Spleen (tissue), 11 donors: Measurements from ENCODE around the gene U2AF1L4. TPM values are rescaled to one million over a fixed set of nuclear protein-coding genes. Genes with fewer than 3 reads are reported as not detected.

Experiments used
- DNase-seq: peaks from one replicate; pipeline ENCODE4 v3.0.0-alpha.2; 2020
- H3K27ac ChIP-seq, 8 donors: fragments of 200-600 bp; sonication (generic) in 7 of 8; 1 replicate in 4 of 8; 2 replicates in 4 of 8; pipeline versions ENCODE4 v1.5.0 to v1.8.0; 2016 to 2021; ENCODE audit warnings: inconsistent platforms in 4 of 8, mild to moderate bottlenecking in 4 of 8, moderate library complexity in 1 of 8
- H3K27me3 ChIP-seq, 7 donors: fragments of 200-600 bp; sonication (generic) in 6 of 7; replicated peaks in 1 of 7; 1 replicate in 4 of 7; 2 replicates in 3 of 7; pipeline versions ENCODE4 v1.5.0 to v1.8.0; 2016 to 2021; ENCODE audit warnings: inconsistent platforms in 3 of 7, mild to moderate bottlenecking in 1 of 7
- H3K36me3 ChIP-seq, 6 donors: fragments of 200-600 bp; sonication (generic) in 5 of 6; 1 replicate in 4 of 6; 2 replicates in 2 of 6; pipeline versions ENCODE4 v1.5.0 to v1.8.0; 2016 to 2021; ENCODE audit warnings: inconsistent platforms in 2 of 6
- H3K4me1 ChIP-seq, 6 donors: fragments of 200-600 bp; sonication (generic) in 5 of 6; 1 replicate in 3 of 6; 2 replicates in 3 of 6; pipeline versions ENCODE4 v1.5.0 to v1.8.0; 2016 to 2021; ENCODE audit warnings: inconsistent platforms in 3 of 6
- H3K4me3 ChIP-seq, 8 donors: fragments of 200-600 bp; sonication (generic) in 7 of 8; 1 replicate in 4 of 8; 2 replicates in 4 of 8; pipeline versions ENCODE4 v1.5.0 to v1.8.0; 2016 to 2021; ENCODE audit warnings: inconsistent platforms in 4 of 8, mild to moderate bottlenecking in 4 of 8, moderate library complexity in 2 of 8
- H3K9me3 ChIP-seq, 8 donors: fragments of 200-600 bp; sonication (generic) in 7 of 8; 1 replicate in 4 of 8; 2 replicates in 4 of 8; pipeline versions ENCODE4 v1.5.0 to v1.8.0; 2016 to 2021; ENCODE audit warnings: inconsistent platforms in 4 of 8
- CTCF ChIP-seq, 11 experiments: fragments of 200-600 bp in 7 of 11; fragments of 450-650 bp in 4 of 11; sonication (generic) in 4 of 11; IDR thresholded peaks in 8 of 11; conservative IDR thresholded peaks in 3 of 11; 1 replicate in 7 of 11; 2 replicates in 4 of 11; pipeline versions ENCODE4 v1.4.0 to v1.8.0; 2016 to 2021; ENCODE audit warnings: antibody characterized with exemption in 11 of 11, inconsistent platforms in 4 of 11, mild to moderate bottlenecking in 1 of 11
- POLR2A ChIP-seq, 3 donors: fragments of 450-650 bp; IDR thresholded peaks; one replicate each; pipeline ENCODE4 v1.5.1; 2017; ENCODE audit warnings: antibody characterized with exemption in 3 of 3, mild to moderate bottlenecking in 1 of 3
- POLR2AphosphoS5 ChIP-seq, 3 donors: sonication (generic); formaldehyde crosslinking; IDR thresholded peaks; one replicate each; pipeline ENCODE4 v1.5.1; 2017; ENCODE audit warnings: antibody characterized with exemption in 3 of 3
- WGBS, 5 donors: extraction: QIAGEN DNeasy Blood & Tissue Kit in 3 of 5; methylation state at CpG; one replicate each; pipeline versions ENCODE4 v1.1.5 to v1.1.7; 2013 to 2018; 5-methylcytosine and 5-hydroxymethylcytosine counted together
- intact Hi-C: fragments of 100-400 bp; cut with DNase I; formaldehyde crosslinking; loops from one replicate; pipeline ENCODE4 v1.15.0; 2023; ENCODE audit warnings: low total_unique reads
- polyA plus RNA-seq, 3 donors: library from polyadenylated mRNA; stranded (reverse); fragments of 200-250 nt; gene quantifications; one replicate each; pipeline ENCODE4 v1.2.1, GENCODE V29; 2013
- total RNA-seq, 7 donors: library from RNA; depleted of rRNA in 3 of 7; stranded (reverse); fragments of >200 nt in 3 of 7; fragmentation: NEBNext Ultra II Directional in 4 of 7; extraction: Animal tissue kit (Norgen Biotek cat#: 25700) in 4 of 7; gene quantifications; one replicate each; pipeline versions ENCODE4 v1.1.0 to v1.2.1, GENCODE V29; 2016 to 2021
- donor health status: healthy with polysubstance abuse.
- donor health status: DM: no; HTN: no; CAD: no; lungs with moderate emphysema.
- donor health status: DM: no; HTN: no; CAD: no.
- donor health status: Bipolar disorder and iron deficiency.
- donor health status: healthy.
- donor health status: DM: no; HTN: no; CAD: no.
- donor health status: DM: yes; HTN: yes; CAD: no.

The U2AF1L4 gene
- total and polyA plus RNA-seq, 10 donors, result 27.2 to 96.5 (median 29.9) TPM

GRCh38 chr19:35731779-35732405, 13.3 kb downstream of the U2AF1L4 start:
- H3K4me1 ChIP-seq, result peaks cover 0 to 6% (median 0%) of the 10 kb centered on the region in 6 donors
- no peak for DNase-seq
- no peak overlapping the region for H3K27ac ChIP-seq
- no peak overlapping the region for H3K4me3 ChIP-seq
- TF ChIP-seq POLR2AphosphoS5 (IDR thresholded peaks at IDR 0.05) (no peak), POLR2A (IDR thresholded peaks at IDR 0.05) (no peak), CTCF (IDR thresholded peaks at IDR 0.05 in 8 of 11, conservative IDR thresholded peaks at IDR 0.05 in 3 of 11) (no peak)
- H3K36me3 ChIP-seq, result peaks cover 0 to 100% (median 100%) of the 10 kb centered on the region in 6 donors
- no peaks in the 10 kb centered on the region for H3K27me3 ChIP-seq
- intact Hi-C loops, result no loop called here
- H3K9me3 ChIP-seq, result no peaks in the 10 kb centered on the region
- WGBS, 5 donors, result 87 to 92% (median 89%) methylated on average over 20 to 21 of the region's 21 CpGs

- DNase-seq, result no peak
- Histone ChIP-seq H3K27ac (no peak overlapping the region), H3K9me3 (no peaks in the 10 kb centered on the region), H3K36me3 (peaks cover 0 to 100% (median 100%) of the 10 kb centered on the region in 6 donors), H3K4me1 (peaks cover 0 to 3% (median 0%) of the 10 kb centered on the region in 6 donors), H3K4me3 (no peak overlapping the region), H3K27me3 (no peaks in the 10 kb centered on the region)
- TF ChIP-seq POLR2A (IDR thresholded peaks at IDR 0.05) (no peak), CTCF (IDR thresholded peaks at IDR 0.05 in 8 of 11, conservative IDR thresholded peaks at IDR 0.05 in 3 of 11) (no peak), POLR2AphosphoS5 (IDR thresholded peaks at IDR 0.05) (peak in 1 of 3 donors; percentile 37)
- intact Hi-C loops, result no loop called here
- 90 to 98% (median 94%) methylated on average over 9 of the region's 9 CpGs for WGBS, 5 donors
Measured at GRCh38 chr19:35731353-35731752, 13.9 kb downstream of the U2AF1L4 start.

GRCh38 chr19:35730326-35730725, 14.9 kb downstream of the U2AF1L4 start:
- 95 to 96% (median 95%) methylated on average over 18 of the region's 18 CpGs for WGBS, 5 donors
- Histone ChIP-seq H3K4me1 (no peaks in the 10 kb centered on the region), H3K4me3 (no peak overlapping the region), H3K27me3 (no peaks in the 10 kb centered on the region), H3K9me3 (no peaks in the 10 kb centered on the region), H3K27ac (no peak overlapping the region), H3K36me3 (peaks cover 0 to 100% (median 100%) of the 10 kb centered on the region in 6 donors)
- TF ChIP-seq POLR2A (IDR thresholded peaks at IDR 0.05) (no peak), POLR2AphosphoS5 (IDR thresholded peaks at IDR 0.05) (no peak), CTCF (IDR thresholded peaks at IDR 0.05 in 8 of 11, conservative IDR thresholded peaks at IDR 0.05 in 3 of 11) (no peak)
- DNase-seq, result no peak
- intact Hi-C loops, result no loop called here

GRCh38 chr19:35729763-35730162, 15.5 kb downstream of the U2AF1L4 start:
- Histone ChIP-seq H3K4me1 (no peaks in the 10 kb centered on the region), H3K27me3 (no peaks in the 10 kb centered on the region), H3K4me3 (no peak overlapping the region), H3K36me3 (peaks cover 0 to 100% (median 100%) of the 10 kb centered on the region in 6 donors), H3K9me3 (no peaks in the 10 kb centered on the region), H3K27ac (no peak overlapping the region)
- intact Hi-C loops, result no loop called here
- DNase-seq, result no peak
- no peak for TF ChIP-seq CTCF (IDR thresholded peaks at IDR 0.05 in 8 of 11, conservative IDR thresholded peaks at IDR 0.05 in 3 of 11)
- TF ChIP-seq POLR2AphosphoS5 (IDR thresholded peaks at IDR 0.05), result peak in 1 of 3 donors; percentile 63
- 92 to 97% (median 96%) methylated on average over 10 to 11 of the region's 11 CpGs for WGBS, 5 donors
